ENCODE data around the gene NRROS.

GRCh38 chr3:196642434-196642833 lies 2.9 kb downstream of the NRROS start:
- TF ChIP-seq CTCF (conservative IDR thresholded peaks at IDR 0.05; ENCODE audit: low read length): no peak
- no peak for TF ChIP-seq EZH2phosphoT487 (IDR thresholded peaks at IDR 0.05; ENCODE audit: borderline replicate concordance)

Data from Loucy (cell line).